Measurements from ENCODE around the gene PTPRE.

The PTPRE gene

GRCh38 chr10:127899766-127900387, 7.0 kb upstream of the PTPRE start:
- no peaks in the 10 kb centered on the region for H3K9me3 ChIP-seq (ENCODE audit: insufficient read depth, low read length)
- H3K4me1 ChIP-seq (ENCODE audit: insufficient read depth, insufficient read length): no peaks in the 10 kb centered on the region
- H3K36me3 ChIP-seq (ENCODE audit: insufficient read depth, insufficient read length, low read length): no peaks in the 10 kb centered on the region
- H3K9ac ChIP-seq (ENCODE audit: insufficient read length, low read depth): no peak overlapping the region
- H3K4me3 ChIP-seq (ENCODE audit: insufficient read length, low read depth): no peak overlapping the region
- H3K27me3 ChIP-seq (ENCODE audit: insufficient read depth, insufficient read length): no peaks in the 10 kb centered on the region
- TF ChIP-seq SUZ12 (IDR thresholded peaks at IDR 0.05; ENCODE audit: extremely low read depth, insufficient read depth, insufficient read length): no peak
- TF ChIP-seq ZNF274 (IDR thresholded peaks at IDR 0.05; ENCODE audit: low read depth, low read length): no peak
- no peak for TF ChIP-seq YY1 (IDR thresholded peaks at IDR 0.05; ENCODE audit: insufficient read depth, insufficient read length)
- no peak for DNase-seq (ENCODE audit: low read depth, low spot score)

- Histone ChIP-seq H3K4me3 (ENCODE audit: insufficient read length, low read depth) (no peak overlapping the region), H3K36me3 (ENCODE audit: insufficient read depth, insufficient read length, low read length) (no peaks in the 10 kb centered on the region), H3K4me1 (ENCODE audit: insufficient read depth, insufficient read length) (peaks cover 3% of the 10 kb centered on the region), H3K9me3 (ENCODE audit: insufficient read depth, low read length) (no peaks in the 10 kb centered on the region), H3K27me3 (ENCODE audit: insufficient read depth, insufficient read length) (peaks cover 22% of the 10 kb centered on the region), H3K9ac (ENCODE audit: insufficient read length, low read depth) (no peak overlapping the region)
- TF ChIP-seq YY1 (IDR thresholded peaks at IDR 0.05; ENCODE audit: insufficient read depth, insufficient read length) (no peak), ZNF274 (IDR thresholded peaks at IDR 0.05; ENCODE audit: low read depth, low read length) (no peak), SUZ12 (IDR thresholded peaks at IDR 0.05; ENCODE audit: extremely low read depth, insufficient read depth, insufficient read length) (no peak)
- no peak for DNase-seq (ENCODE audit: low read depth, low spot score)
Observed at GRCh38 chr10:127903789-127904188, 3.1 kb upstream of the PTPRE start.

- Histone ChIP-seq H3K27me3 (ENCODE audit: insufficient read depth, insufficient read length) (peaks cover 25% of the 10 kb centered on the region), H3K4me3 (ENCODE audit: insufficient read length, low read depth) (no peak overlapping the region), H3K4me1 (ENCODE audit: insufficient read depth, insufficient read length) (peaks cover 3% of the 10 kb centered on the region), H3K9ac (ENCODE audit: insufficient read length, low read depth) (no peak overlapping the region), H3K36me3 (ENCODE audit: insufficient read depth, insufficient read length, low read length) (no peaks in the 10 kb centered on the region), H3K9me3 (ENCODE audit: insufficient read depth, low read length) (no peaks in the 10 kb centered on the region)
- DNase-seq (ENCODE audit: low read depth, low spot score): no peak
- TF ChIP-seq SUZ12 (IDR thresholded peaks at IDR 0.05; ENCODE audit: extremely low read depth, insufficient read depth, insufficient read length) (no peak), ZNF274 (IDR thresholded peaks at IDR 0.05; ENCODE audit: low read depth, low read length) (no peak), YY1 (IDR thresholded peaks at IDR 0.05; ENCODE audit: insufficient read depth, insufficient read length) (no peak)
Observed at GRCh38 chr10:127904311-127905000, 2.4 kb upstream of the PTPRE start.

GRCh38 chr10:127905001-127905847, 1.7 kb upstream of the PTPRE start:
- TF ChIP-seq SUZ12 (IDR thresholded peaks at IDR 0.05; ENCODE audit: extremely low read depth, insufficient read depth, insufficient read length): no peak
- TF ChIP-seq ZNF274 (IDR thresholded peaks at IDR 0.05; ENCODE audit: low read depth, low read length): no peak
- TF ChIP-seq YY1 (IDR thresholded peaks at IDR 0.05; ENCODE audit: insufficient read depth, insufficient read length): no peak
- Histone ChIP-seq H3K27me3 (ENCODE audit: insufficient read depth, insufficient read length) (peaks cover 28% of the 10 kb centered on the region), H3K4me3 (ENCODE audit: insufficient read length, low read depth) (no peak overlapping the region)

GRCh38 chr10:127905848-127906261, 1.0 kb upstream of the PTPRE start:
- Histone ChIP-seq H3K9ac (ENCODE audit: insufficient read length, low read depth) (no peak overlapping the region), H3K4me3 (ENCODE audit: insufficient read length, low read depth) (no peak overlapping the region), H3K4me1 (ENCODE audit: insufficient read depth, insufficient read length) (peaks cover 3% of the 10 kb centered on the region), H3K27me3 (ENCODE audit: insufficient read depth, insufficient read length) (peaks cover 28% of the 10 kb centered on the region), H3K36me3 (ENCODE audit: insufficient read depth, insufficient read length, low read length) (no peaks in the 10 kb centered on the region), H3K9me3 (ENCODE audit: insufficient read depth, low read length) (no peaks in the 10 kb centered on the region)
- TF ChIP-seq ZNF274 (IDR thresholded peaks at IDR 0.05; ENCODE audit: low read depth, low read length) (no peak), SUZ12 (IDR thresholded peaks at IDR 0.05; ENCODE audit: extremely low read depth, insufficient read depth, insufficient read length) (no peak), YY1 (IDR thresholded peaks at IDR 0.05; ENCODE audit: insufficient read depth, insufficient read length) (no peak)
- DNase-seq (ENCODE audit: low read depth, low spot score): no peak

More at GRCh38 chr10:127905001-127905847, 1.7 kb upstream of the PTPRE start:
- no peak overlapping the region for H3K9ac ChIP-seq (ENCODE audit: insufficient read length, low read depth)
- H3K9me3 ChIP-seq (ENCODE audit: insufficient read depth, low read length): no peaks in the 10 kb centered on the region
- peaks cover 3% of the 10 kb centered on the region for H3K4me1 ChIP-seq (ENCODE audit: insufficient read depth, insufficient read length)
- H3K36me3 ChIP-seq (ENCODE audit: insufficient read depth, insufficient read length, low read length): no peaks in the 10 kb centered on the region
- DNase-seq (ENCODE audit: low read depth, low spot score): no peak

- no peak for DNase-seq (ENCODE audit: low read depth, low spot score)
- Histone ChIP-seq H3K4me3 (ENCODE audit: insufficient read length, low read depth) (peak overlapping the region; percentile 53), H3K27me3 (ENCODE audit: insufficient read depth, insufficient read length) (peaks cover 28% of the 10 kb centered on the region), H3K36me3 (ENCODE audit: insufficient read depth, insufficient read length, low read length) (no peaks in the 10 kb centered on the region), H3K9ac (ENCODE audit: insufficient read length, low read depth) (peak overlapping the region; percentile 80), H3K4me1 (ENCODE audit: insufficient read depth, insufficient read length) (peaks cover 3% of the 10 kb centered on the region), H3K9me3 (ENCODE audit: insufficient read depth, low read length) (no peaks in the 10 kb centered on the region)
- TF ChIP-seq ZNF274 (IDR thresholded peaks at IDR 0.05; ENCODE audit: low read depth, low read length) (no peak), SUZ12 (IDR thresholded peaks at IDR 0.05; ENCODE audit: extremely low read depth, insufficient read depth, insufficient read length) (no peak), YY1 (IDR thresholded peaks at IDR 0.05; ENCODE audit: insufficient read depth, insufficient read length) (no peak)
Observed at GRCh38 chr10:127907411-127908105, 655 bp downstream of the PTPRE start.
